HCT116 (cell line): ENCODE measurements around the gene MLANA. TPM values are rescaled to one million over a fixed set of nuclear protein-coding genes. Genes with fewer than 3 reads are reported as not detected.

Experiments used
- ATAC-seq: fragments of 200-7000 bp; cut with Tn5 transposase; 2 replicates; pipeline ENCODE4 v1.9.1; 2020; ENCODE audit warnings: mild to moderate bottlenecking, moderate library complexity
- BruUV-seq: library from RNA; stranded (reverse); fragments of 400-500 nt; replicated peaks from 2 replicates; lab custom pipeline; 2021; lab: Mats Ljungman, UMichigan
- CTCF ChIA-PET: fragments of 300-600 bp; sonication (Branson Sonifier 250); formaldehyde crosslinking; loops from one replicate; lab custom pipeline; 2021; ENCODE audit warnings: antibody characterized with exemption; lab: Charles Lee
- POLR2A ChIA-PET: fragments of 300-600, 350-600 bp; sonication (Branson Sonifier 250); formaldehyde crosslinking; loops from one replicate; lab custom pipeline; 2021; ENCODE audit warnings: antibody characterized with exemption; lab: Charles Lee
- RAD21 ChIA-PET, 2 experiments: fragments of 300-600 bp; sonication (Branson Sonifier 250); formaldehyde crosslinking; loops; one replicate each; lab custom pipeline; 2023; ENCODE audit warnings: low total read pairs in 2 of 2; ENCODE audit not compliant: uncharacterized antibody in 2 of 2, unreplicated experiment in 2 of 2, low non-redundant PET in 1 of 2; lab: Charles Lee
- DNase-seq: peaks from one replicate; pipeline ENCODE4 v3.0.0-alpha.2; 2010; ENCODE audit warnings: low read depth, low spot score
- H2AFZ ChIP-seq: fragments of 200-600 bp; shearing (Covaris generic), sonication (generic); 2 replicates; pipeline ENCODE4 v1.6.1; 2017; ENCODE audit warnings: low read depth, mixed run types, mixed read lengths, antibody characterized with exemption, low read length; ENCODE audit not compliant: poor library complexity, severe bottlenecking
- H3K27ac ChIP-seq: 2 replicates; pipeline ENCODE4 v1.5.1; 2012; ENCODE audit warnings: low read depth, low read length
- H3K27me3 ChIP-seq: fragments of 200-600 bp; sonication (generic); 2 replicates; pipeline ENCODE4 v1.6.1; 2016; ENCODE audit warnings: mixed run types, low read length, mixed read lengths; ENCODE audit not compliant: insufficient read depth
- H3K36me3 ChIP-seq, 2 experiments: fragments of 200-500 bp in 1 of 2; fragments of 200-600 bp in 1 of 2; sonication (Bioruptor generic) in 1 of 2; sonication (generic) in 1 of 2; 2 replicates each; pipeline versions ENCODE4 v1.5.1 to v1.6.1; 2014 to 2016; ENCODE audit warnings: low read length in 2 of 2, inconsistent platforms in 1 of 2, mixed read lengths in 1 of 2, mixed run types in 1 of 2; ENCODE audit not compliant: insufficient read depth in 2 of 2, control insufficient read depth in 1 of 2
- H3K4me1 ChIP-seq, 2 experiments: fragments of 200-600 bp in 1 of 2; sonication (generic) in 1 of 2; 2 replicates each; pipeline versions ENCODE4 v1.5.1 to v1.6.1; 2012 to 2017; ENCODE audit warnings: low read length in 2 of 2, inconsistent platforms in 1 of 2, mild to moderate bottlenecking in 1 of 2, mixed read lengths in 1 of 2, mixed run types in 1 of 2, moderate library complexity in 1 of 2; ENCODE audit not compliant: insufficient read depth in 2 of 2, control insufficient read depth in 1 of 2
- H3K4me2 ChIP-seq: fragments of 200-600 bp; sonication (generic); 2 replicates; pipeline ENCODE4 v1.6.1; 2017; ENCODE audit warnings: mixed run types, low read length, mixed read lengths
- H3K4me3 ChIP-seq, 2 experiments: fragments of 200-600 bp in 1 of 2; sonication (generic) in 1 of 2; replicated peaks in 1 of 2; 2 replicates each; pipeline ENCODE4 v1.5.1; 2011 to 2016; ENCODE audit warnings: low read length in 2 of 2, control low read depth in 1 of 2, low read depth in 1 of 2, mild to moderate bottlenecking in 1 of 2, mixed read lengths in 1 of 2, mixed run types in 1 of 2
- H3K79me2 ChIP-seq: fragments of 200-600 bp; sonication (generic); 2 replicates; pipeline ENCODE4 v1.6.1; 2017; ENCODE audit warnings: mild to moderate bottlenecking, mixed run types, low read length, moderate library complexity, mixed read lengths; ENCODE audit not compliant: insufficient read depth
- H3K9ac ChIP-seq: fragments of 200-600 bp; sonication (generic); 2 replicates; pipeline ENCODE4 v1.6.1; 2016; ENCODE audit warnings: low read length, mixed read lengths
- H3K9me2 ChIP-seq: fragments of 200-600 bp; sonication (generic), shearing (Covaris generic); 2 replicates; pipeline ENCODE4 v1.6.1; 2017; ENCODE audit warnings: mixed run types, mild to moderate bottlenecking, moderate library complexity; ENCODE audit not compliant: insufficient read depth
- H3K9me3 ChIP-seq, 2 experiments: fragments of 200-500 bp in 1 of 2; fragments of 200-600 bp in 1 of 2; sonication (Bioruptor generic) in 1 of 2; sonication (generic) in 1 of 2; 2 replicates each; pipeline ENCODE4 v1.6.1; 2014 to 2017; ENCODE audit warnings: low read length in 2 of 2, mixed read lengths in 2 of 2, inconsistent platforms in 1 of 2, low read depth in 1 of 2, mild to moderate bottlenecking in 1 of 2, mixed run types in 1 of 2, moderate library complexity in 1 of 2; ENCODE audit not compliant: control insufficient read depth in 1 of 2, insufficient read depth in 1 of 2
- H4K20me1 ChIP-seq: fragments of 200-600 bp; sonication (generic), shearing (Covaris generic); 2 replicates; pipeline ENCODE4 v1.6.1; 2017; ENCODE audit warnings: mixed run types, mild to moderate bottlenecking, moderate library complexity; ENCODE audit not compliant: insufficient read depth
- ATF3 ChIP-seq: IDR thresholded peaks from 2 replicates; pipeline ENCODE4 v1.6.1; 2012
- CEBPB ChIP-seq: IDR thresholded peaks from 2 replicates; pipeline ENCODE4 v1.6.1; 2012; ENCODE audit warnings: low read depth
- CTCF ChIP-seq, 3 experiments: fragments of 200-600 bp in 1 of 3; sonication (generic) in 1 of 3; IDR thresholded peaks in 2 of 3; conservative IDR thresholded peaks in 1 of 3; 2 replicates each; pipeline ENCODE4 v1.5.1; 2012 to 2017; ENCODE audit warnings: low read depth in 2 of 3, low read length in 2 of 3, antibody characterized with exemption in 1 of 3, borderline replicate concordance in 1 of 3, control low read depth in 1 of 3, mild to moderate bottlenecking in 1 of 3, mixed read lengths in 1 of 3, mixed run types in 1 of 3, moderate library complexity in 1 of 3; ENCODE audit not compliant: insufficient read depth in 1 of 3
- ELF1 ChIP-seq: IDR thresholded peaks from 2 replicates; pipeline ENCODE4 v1.6.1; 2012; ENCODE audit warnings: low read depth, borderline replicate concordance
- EZH2phosphoT487 ChIP-seq: fragments of 200-600 bp; IDR thresholded peaks from 2 replicates; pipeline ENCODE4 v1.6.1; 2018; ENCODE audit warnings: antibody characterized with exemption, borderline replicate concordance
- JUND ChIP-seq: IDR thresholded peaks from 2 replicates; pipeline ENCODE4 v1.6.1; 2012
- POLR2AphosphoS5 ChIP-seq: IDR thresholded peaks from 2 replicates; pipeline ENCODE4 v1.6.1; 2011; ENCODE audit warnings: mild to moderate bottlenecking, low read depth, low read length, moderate library complexity
- RAD21 ChIP-seq: IDR thresholded peaks from 2 replicates; pipeline ENCODE4 v1.6.1; 2012; ENCODE audit warnings: low read depth, mild to moderate bottlenecking
- SP1 ChIP-seq: IDR thresholded peaks from 2 replicates; pipeline ENCODE4 v1.6.1; 2012; ENCODE audit warnings: low read depth
- SRF ChIP-seq: IDR thresholded peaks from 2 replicates; pipeline ENCODE4 v1.6.1; 2012; ENCODE audit warnings: low read depth
- TCF7L2 ChIP-seq: IDR thresholded peaks from 2 replicates; pipeline ENCODE4 v1.7.0; 2011; ENCODE audit warnings: borderline replicate concordance, inconsistent platforms; ENCODE audit not compliant: insufficient read depth, insufficient read length; ENCODE audit errors: extremely low read depth
- ZBTB33 ChIP-seq: IDR thresholded peaks from 2 replicates; pipeline ENCODE4 v1.6.1; 2011; ENCODE audit warnings: mild to moderate bottlenecking, low read length, moderate library complexity; ENCODE audit not compliant: insufficient replicate concordance; ENCODE audit errors: extremely low read depth
- ZNF274 ChIP-seq: fragments of 200-500 bp; sonication (Bioruptor generic); IDR thresholded peaks from 2 replicates; pipeline ENCODE4 v1.6.1; 2014; ENCODE audit warnings: mild to moderate bottlenecking, low read depth, low read length, inconsistent platforms
- intact Hi-C: fragments of 100-400 bp; cut with micrococcal nuclease; formaldehyde crosslinking; loops from 2 replicates; pipeline ENCODE4 v1.10.0; 2022
- total RNA-seq: library from RNA; stranded (reverse); gene quantifications from one replicate; pipeline ENCODE4 v1.2.1, GENCODE V29; 2021; ENCODE audit not compliant: unreplicated experiment
- TF ChIP-seq, protein P1 (sequence below): IDR thresholded peaks from 2 replicates; pipeline ENCODE4 v1.6.1; 2012; ENCODE audit warnings: low read depth

Gene MLANA
- total RNA-seq, 1 experiment from 2014 or later: not detected

GRCh38 chr9:5843794-5844471, 46.8 kb upstream of the MLANA start:
- Histone ChIP-seq H3K79me2 (no peaks in the 10 kb centered on the region), H3K4me1 (peaks cover 39 to 51% of the 10 kb centered on the region in 2 experiments), H3K36me3 (no peaks in the 10 kb centered on the region), H2AFZ (no peak overlapping the region), H4K20me1 (no peaks in the 10 kb centered on the region), H3K4me2 (no peak overlapping the region), H3K9me2 (no peaks in the 10 kb centered on the region), H3K27me3 (no peaks in the 10 kb centered on the region), H3K4me3 (no peak overlapping the region), H3K9ac (no peak overlapping the region), H3K27ac (no peak overlapping the region; the same call in 1 of the 2 replicates), H3K9me3 (no peaks in the 10 kb centered on the region)
- no peak for DNase-seq
- ChIA-PET RAD21 (no interaction called here), CTCF (interaction anchor here (1.5 kb wide), 1 partner anchor 12 kb away, joined by 4 read pairs; no protein-coding TSS in a partner anchor), POLR2A (interaction anchor here (0.6 kb wide), 1 partner anchor 9 kb away, joined by 3 read pairs; no protein-coding TSS in a partner anchor)
- no TSS peak for BruUV-seq
- intact Hi-C loops: no loop called here
- no peak for ATAC-seq
- no peak for TF ChIP-seq TCF7L2
- TF ChIP-seq CTCF (IDR thresholded peaks at IDR 0.05 in 2 of 3, conservative IDR thresholded peaks at IDR 0.05 in 1 of 3; ENCODE audit: borderline replicate concordance in 1 of 3, insufficient read depth in 1 of 3, low read depth in 2 of 3, low read length in 2 of 3): no peak
- TF ChIP-seq RAD21: no peak
- TF ChIP-seq CEBPB: no peak
- TF ChIP-seq ZNF274: no peak
- TF ChIP-seq ELF1: no peak
- TF ChIP-seq ATF3: no peak
- TF ChIP-seq ZBTB33: no peak
- TF ChIP-seq SRF: no peak
- TF ChIP-seq JUND: no peak
- TF ChIP-seq EZH2phosphoT487: no peak
- TF ChIP-seq POLR2AphosphoS5: no peak
- TF ChIP-seq, protein P1, sequence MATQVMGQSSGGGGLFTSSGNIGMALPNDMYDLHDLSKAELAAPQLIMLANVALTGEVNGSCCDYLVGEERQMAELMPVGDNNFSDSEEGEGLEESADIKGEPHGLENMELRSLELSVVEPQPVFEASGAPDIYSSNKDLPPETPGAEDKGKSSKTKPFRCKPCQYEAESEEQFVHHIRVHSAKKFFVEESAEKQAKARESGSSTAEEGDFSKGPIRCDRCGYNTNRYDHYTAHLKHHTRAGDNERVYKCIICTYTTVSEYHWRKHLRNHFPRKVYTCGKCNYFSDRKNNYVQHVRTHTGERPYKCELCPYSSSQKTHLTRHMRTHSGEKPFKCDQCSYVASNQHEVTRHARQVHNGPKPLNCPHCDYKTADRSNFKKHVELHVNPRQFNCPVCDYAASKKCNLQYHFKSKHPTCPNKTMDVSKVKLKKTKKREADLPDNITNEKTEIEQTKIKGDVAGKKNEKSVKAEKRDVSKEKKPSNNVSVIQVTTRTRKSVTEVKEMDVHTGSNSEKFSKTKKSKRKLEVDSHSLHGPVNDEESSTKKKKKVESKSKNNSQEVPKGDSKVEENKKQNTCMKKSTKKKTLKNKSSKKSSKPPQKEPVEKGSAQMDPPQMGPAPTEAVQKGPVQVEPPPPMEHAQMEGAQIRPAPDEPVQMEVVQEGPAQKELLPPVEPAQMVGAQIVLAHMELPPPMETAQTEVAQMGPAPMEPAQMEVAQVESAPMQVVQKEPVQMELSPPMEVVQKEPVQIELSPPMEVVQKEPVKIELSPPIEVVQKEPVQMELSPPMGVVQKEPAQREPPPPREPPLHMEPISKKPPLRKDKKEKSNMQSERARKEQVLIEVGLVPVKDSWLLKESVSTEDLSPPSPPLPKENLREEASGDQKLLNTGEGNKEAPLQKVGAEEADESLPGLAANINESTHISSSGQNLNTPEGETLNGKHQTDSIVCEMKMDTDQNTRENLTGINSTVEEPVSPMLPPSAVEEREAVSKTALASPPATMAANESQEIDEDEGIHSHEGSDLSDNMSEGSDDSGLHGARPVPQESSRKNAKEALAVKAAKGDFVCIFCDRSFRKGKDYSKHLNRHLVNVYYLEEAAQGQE: no peak
- TF ChIP-seq SP1: no peak
